Measurements from ENCODE around the gene DSCAML1. TPM values are rescaled to one million over a fixed set of nuclear protein-coding genes. Genes with fewer than 3 reads are reported as not detected.

DSCAML1 gene
- total RNA-seq, 1 experiment from 2014 or later = 0.15 TPM

GRCh38 chr11:117439256-117439655, 357.8 kb downstream of the DSCAML1 start:
- Histone ChIP-seq H3T11ph (ENCODE audit: low read length) (no peak overlapping the region), H4K5ac (ENCODE audit: insufficient read length, low read depth, low read length) (no peak overlapping the region), H2BK20ac (ENCODE audit: low read depth, low read length, poor library complexity, severe bottlenecking) (no peak overlapping the region), H3K4me2 (ENCODE audit: insufficient read depth, insufficient read length, low read length) (no peak overlapping the region), H2BK15ac (ENCODE audit: low read depth, low read length) (no peak overlapping the region), H4K91ac (ENCODE audit: insufficient read length, low read depth, low read length) (no peak overlapping the region), H3K56ac (ENCODE audit: insufficient read length, low read depth, low read length) (no peak overlapping the region), H3K23ac (ENCODE audit: insufficient read length, low read depth, low read length) (no peak overlapping the region), H3K4me1 (ENCODE audit: insufficient read depth, low read length) (no peaks in the 10 kb centered on the region), H3K14ac (ENCODE audit: insufficient read depth, low read length) (no peak overlapping the region), H2BK12ac (ENCODE audit: insufficient read length, low read depth, low read length) (no peak overlapping the region), H3K23me2 (ENCODE audit: insufficient read length, low read depth, low read length, poor library complexity, severe bottlenecking) (no peaks in the 10 kb centered on the region), H2BK120ac (ENCODE audit: low read depth, low read length, poor library complexity, severe bottlenecking) (no peak overlapping the region), H2AFZ (ENCODE audit: low read length) (no peak overlapping the region), H3K27ac (ENCODE audit: insufficient read length, low read depth, low read length) (no peak overlapping the region), H4K8ac (replicated peaks; ENCODE audit: insufficient read length, low read depth, low read length) (no peak overlapping the region), H3K79me2 (ENCODE audit: insufficient read depth, low read length) (no peaks in the 10 kb centered on the region), H2BK5ac (ENCODE audit: insufficient read length, low read length) (no peak overlapping the region), H4K20me1 (ENCODE audit: control insufficient read depth, insufficient read depth, insufficient read length) (no peaks in the 10 kb centered on the region), H3K18ac (ENCODE audit: insufficient read length, low read depth, low read length) (no peak overlapping the region), H3K27me3 (ENCODE audit: insufficient read depth, low read length) (no peaks in the 10 kb centered on the region), H3K79me1 (ENCODE audit: insufficient read depth, low read depth, low read length, poor library complexity, severe bottlenecking) (no peaks in the 10 kb centered on the region), H3K9me3 (ENCODE audit: control insufficient read depth, low read depth, low read length) (no peaks in the 10 kb centered on the region), H2AK5ac (ENCODE audit: insufficient read length, low read length) (no peak overlapping the region), H3K4ac (ENCODE audit: low read depth, low read length) (no peak overlapping the region), H3K9ac (ENCODE audit: extremely low read depth, insufficient read length, low read length) (no peak overlapping the region)
- no CpG with 5 or more reads among the region's 13 CpGs for WGBS (ENCODE audit: extremely low coverage, insufficient read length, low lambda C conversion rate)
- peaks cover 21% of the 10 kb centered on the region for H3K27me3 Mint-ChIP-seq (ENCODE audit: low read depth)
- no peak overlapping the region for H3K4me3 Mint-ChIP-seq
- TF ChIP-seq CTCF (conservative IDR thresholded peaks at IDR 0.05) = no peak
- H3K4me1 Mint-ChIP-seq = peaks cover 17 to 25% of the 10 kb centered on the region in 2 experiments
- no peak for DNase-seq
- H3K36me3 Mint-ChIP-seq (ENCODE audit: insufficient read depth in 1 of 3, low read depth in 3 of 3) = no peaks in the 10 kb centered on the region
- peaks cover 0 to 4% of the 10 kb centered on the region in 2 experiments; a peak in 2 of 5 replicates for H3K9me3 Mint-ChIP-seq
- H3K27ac Mint-ChIP-seq = no peak overlapping the region

Data from H9 (cell line).